Middle frontal gyrus (tissue), 1 donor: ENCODE data around the gene SEC31B.

Experiments used
- DNase-seq: peaks from one replicate; pipeline ENCODE4 v3.0.0-alpha.2; 2015; ENCODE audit warnings: low spot score; ENCODE audit errors: extremely low spot score

The SEC31B gene

DNA sequence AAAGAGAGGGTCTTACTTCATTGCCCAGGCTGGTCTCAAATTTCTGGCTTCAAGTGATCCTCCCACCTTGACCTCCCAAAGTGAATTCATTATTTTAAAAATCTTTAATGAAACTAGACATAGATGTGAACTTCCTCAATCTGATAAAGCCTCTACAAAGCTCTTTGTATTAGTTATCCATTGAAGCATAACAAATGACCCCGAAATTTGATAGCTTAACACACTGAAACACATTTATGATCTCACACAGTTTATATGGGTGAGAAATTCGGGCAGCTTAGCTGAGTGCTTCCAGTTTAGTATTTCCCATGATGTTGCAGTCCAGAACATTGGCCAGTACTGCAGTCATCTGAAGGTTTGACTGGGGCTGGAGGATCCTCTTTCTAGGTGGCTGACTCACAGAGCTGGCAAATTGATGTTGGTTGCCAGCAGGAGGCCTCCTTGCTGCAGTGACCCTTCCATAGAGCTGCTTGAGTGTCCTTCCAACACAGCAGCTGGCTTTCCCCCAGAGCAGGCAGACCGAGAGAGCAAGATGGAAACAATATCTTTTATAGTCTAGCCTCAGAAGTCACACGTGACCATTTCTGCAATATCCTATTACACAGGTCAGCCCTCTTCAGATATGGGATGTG lies 73.4 kb downstream of the SEC31B start:
- no peak for DNase-seq

DNA sequence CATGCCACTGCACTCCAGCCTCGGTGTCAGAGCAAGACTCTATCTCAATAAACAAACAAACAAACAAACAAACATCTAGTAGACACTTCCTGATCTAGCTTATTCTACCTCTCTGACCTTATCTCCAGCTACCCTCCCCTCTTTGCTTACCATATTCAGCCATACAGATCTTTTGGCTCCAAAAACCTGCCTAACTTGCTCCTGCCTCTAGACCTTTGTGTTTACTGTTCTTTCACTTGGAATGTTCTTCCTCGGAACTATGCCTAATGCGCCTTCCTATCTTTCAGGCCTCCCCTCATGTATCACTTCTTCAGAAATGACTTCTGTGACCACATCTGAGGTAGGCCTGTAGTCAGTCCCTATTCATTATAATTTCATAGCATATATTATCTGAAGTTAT lies 77.1 kb downstream of the SEC31B start:
- DNase-seq, result no peak

DNA sequence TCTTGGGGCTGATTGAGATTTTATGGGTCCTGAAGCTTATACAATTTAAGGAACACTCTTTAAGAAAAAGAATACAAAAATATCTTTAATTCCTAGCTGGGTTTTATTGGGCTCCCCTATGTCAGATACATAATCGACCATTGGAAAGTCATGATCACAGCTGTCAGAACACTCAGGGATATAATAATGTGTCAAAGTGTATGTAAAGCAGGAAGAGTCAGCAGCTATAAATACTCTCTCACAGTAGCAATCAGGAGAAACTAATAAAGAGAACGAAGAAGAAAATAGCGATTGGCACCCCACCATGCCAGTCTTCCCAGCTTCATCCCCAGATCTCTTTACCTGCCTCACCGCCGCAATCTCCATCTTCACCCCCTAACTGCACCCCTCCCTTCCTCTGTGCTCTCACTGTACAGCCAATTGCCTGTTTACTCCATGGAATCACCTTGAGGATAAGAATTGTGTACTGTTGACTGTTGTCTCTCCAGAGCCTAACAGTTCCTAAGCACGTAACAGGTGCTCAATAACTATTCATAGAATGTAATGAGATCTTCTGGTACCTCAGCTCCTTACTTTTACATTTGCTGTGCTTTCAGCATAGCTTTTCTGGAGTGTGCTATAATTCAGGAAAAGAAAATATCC lies 80.9 kb downstream of the SEC31B start:
- DNase-seq, result no peak
